AG04450 (cell line): ENCODE data around the gene RUFY1. TPM values are rescaled to one million over a fixed set of nuclear protein-coding genes. Genes with fewer than 3 reads are reported as not detected.

ENCODE experiments used
- CTCF ChIA-PET: fragments of 300-600, 350-600 bp; formaldehyde crosslinking; extraction: SDS; loops from one replicate; lab custom pipeline; 2022; ENCODE audit warnings: antibody characterized with exemption, inconsistent platforms; lab: Charles Lee
- POLR2A ChIA-PET: fragments of 350-600 bp; formaldehyde crosslinking; extraction: SDS; loops from one replicate; lab custom pipeline; 2021; ENCODE audit warnings: antibody characterized with exemption, inconsistent platforms; lab: Yijun Ruan, JAX
- DNase-seq: peaks from one replicate; pipeline ENCODE4 v3.0.0-alpha.2; 2011; ENCODE audit warnings: low read depth, low spot score
- H3K27ac ChIP-seq: one replicate; pipeline ENCODE4 v1.5.1; 2012; ENCODE audit warnings: low read depth, low read length, control low read depth
- H3K27me3 ChIP-seq: one replicate; pipeline ENCODE4 v1.6.0; 2012; ENCODE audit warnings: low read length; ENCODE audit not compliant: control insufficient read depth, insufficient read depth
- H3K4me3 ChIP-seq: 2 replicates; pipeline ENCODE4 v1.5.1; 2011; ENCODE audit warnings: mild to moderate bottlenecking, low read depth, low read length, control low read depth
- H3K9me3 ChIP-seq: 2 replicates; pipeline ENCODE4 v1.5.1; 2012; ENCODE audit warnings: low read length; ENCODE audit not compliant: control insufficient read depth, insufficient read depth
- CTCF ChIP-seq: IDR thresholded peaks from 2 replicates; pipeline ENCODE4 v1.5.1; 2011; ENCODE audit warnings: low read depth, low read length, control low read depth, inconsistent platforms
- polyA plus RNA-seq: library from polyadenylated mRNA; depleted of rRNA; stranded (reverse); fragments of >200 nt; gene quantifications from 2 replicates; pipeline ENCODE4 v1.2.3, GENCODE V29; 2011

RUFY1 gene
- polyA plus RNA-seq, 1 experiment: 31.1 TPM

GRCh38 chr5:179596421-179596820, 46.1 kb downstream of the RUFY1 start:
- DNase-seq: no peak
- no peaks in the 10 kb centered on the region for H3K27me3 ChIP-seq
- no peak for TF ChIP-seq CTCF
- CTCF ChIA-PET: no interaction called here
- POLR2A ChIA-PET: interaction anchor here (0.8 to 1.0 kb wide), 3 partner anchors 12 to 224 kb away, joined by 4 read pairs; partner anchors contain the start of gene SQSTM1
- H3K9me3 ChIP-seq: peaks cover 4% of the 10 kb centered on the region; the same call in 1 of the 2 replicates
- H3K27ac ChIP-seq: no peak overlapping the region
- H3K4me3 ChIP-seq: no peak overlapping the region

DNA sequence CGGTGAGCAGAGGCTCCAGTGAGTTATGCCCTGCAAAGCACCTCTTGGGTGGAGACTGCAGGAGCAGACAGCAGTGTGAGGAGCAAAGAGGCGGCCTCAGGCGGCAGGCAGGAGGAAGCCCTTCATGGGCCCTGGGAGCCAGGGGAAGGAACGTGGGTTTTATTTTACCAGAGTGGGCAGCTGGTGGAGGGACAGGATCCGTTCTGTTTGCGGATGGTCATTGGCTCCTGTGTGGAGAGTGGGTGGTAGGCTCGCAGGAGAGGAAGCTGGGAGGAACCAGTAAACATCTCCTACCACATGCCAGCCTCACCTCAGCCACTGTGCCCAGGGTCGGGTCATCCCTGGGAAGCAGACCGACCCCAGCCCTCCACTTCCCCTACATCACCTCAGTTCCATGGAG, 48.7 kb downstream of the RUFY1 start:
- Histone ChIP-seq H3K27ac (no peak overlapping the region), H3K27me3 (no peaks in the 10 kb centered on the region), H3K4me3 (no peak overlapping the region), H3K9me3 (peaks cover 4% of the 10 kb centered on the region; the same call in 1 of the 2 replicates)
- CTCF ChIA-PET: no interaction called here
- TF ChIP-seq CTCF: no peak
- POLR2A ChIA-PET: interaction anchor here (1.1 to 1.3 kb wide), 2 partner anchors 12 to 15 kb away, joined by 3 read pairs; no protein-coding TSS in a partner anchor
- no peak for DNase-seq

DNA sequence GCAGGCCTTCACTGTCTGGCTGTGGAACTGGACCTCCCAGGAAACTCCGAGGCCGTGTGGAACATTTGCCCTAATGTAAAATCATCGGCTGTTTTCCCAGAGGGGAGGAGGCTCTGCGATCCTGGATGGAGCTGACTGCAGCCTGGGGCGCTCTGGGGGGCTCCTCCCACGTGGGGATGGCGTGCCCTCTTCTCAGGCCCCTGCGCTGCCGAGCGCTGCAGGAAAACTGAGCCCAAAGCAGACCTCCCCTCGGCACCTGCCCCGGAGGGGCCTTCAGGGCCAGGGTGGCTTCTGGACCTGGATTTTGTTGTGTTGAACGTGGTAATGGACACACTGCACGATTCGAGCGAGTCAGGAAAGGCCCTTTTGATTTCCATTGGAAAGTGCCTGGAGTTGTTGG, 49.2 kb downstream of the RUFY1 start:
- POLR2A ChIA-PET: no interaction called here
- CTCF ChIA-PET: no interaction called here
- Histone ChIP-seq H3K27me3 (no peaks in the 10 kb centered on the region), H3K9me3 (peaks cover 4% of the 10 kb centered on the region; the same call in 1 of the 2 replicates), H3K4me3 (no peak overlapping the region), H3K27ac (no peak overlapping the region)
- DNase-seq: no peak
- no peak for TF ChIP-seq CTCF

DNA sequence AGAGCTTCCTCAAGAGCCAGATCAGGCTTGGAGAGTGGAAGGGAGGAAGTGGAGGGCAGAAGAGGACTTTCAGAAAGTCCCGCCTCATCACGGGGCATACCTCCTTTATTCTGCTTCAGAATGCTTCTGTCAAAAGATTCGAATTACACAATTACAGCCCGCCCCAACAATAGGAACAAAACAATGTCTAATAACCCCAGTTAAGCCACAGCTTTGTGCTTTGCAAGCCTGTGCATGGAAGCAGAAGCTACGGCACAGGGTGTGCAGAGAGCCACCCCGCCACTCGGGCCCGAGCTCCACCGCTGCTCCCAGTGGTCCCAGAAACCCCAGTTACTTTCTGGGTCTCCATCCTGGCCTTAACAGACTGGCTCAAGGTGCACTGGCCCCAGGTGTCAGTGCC, 49.6 kb downstream of the RUFY1 start:
- POLR2A ChIA-PET: no interaction called here
- Histone ChIP-seq H3K4me3 (no peak overlapping the region), H3K27ac (no peak overlapping the region), H3K9me3 (peaks cover 2% of the 10 kb centered on the region; the same call in 1 of the 2 replicates), H3K27me3 (no peaks in the 10 kb centered on the region)
- TF ChIP-seq CTCF: no peak
- CTCF ChIA-PET: no interaction called here
- no peak for DNase-seq

DNA sequence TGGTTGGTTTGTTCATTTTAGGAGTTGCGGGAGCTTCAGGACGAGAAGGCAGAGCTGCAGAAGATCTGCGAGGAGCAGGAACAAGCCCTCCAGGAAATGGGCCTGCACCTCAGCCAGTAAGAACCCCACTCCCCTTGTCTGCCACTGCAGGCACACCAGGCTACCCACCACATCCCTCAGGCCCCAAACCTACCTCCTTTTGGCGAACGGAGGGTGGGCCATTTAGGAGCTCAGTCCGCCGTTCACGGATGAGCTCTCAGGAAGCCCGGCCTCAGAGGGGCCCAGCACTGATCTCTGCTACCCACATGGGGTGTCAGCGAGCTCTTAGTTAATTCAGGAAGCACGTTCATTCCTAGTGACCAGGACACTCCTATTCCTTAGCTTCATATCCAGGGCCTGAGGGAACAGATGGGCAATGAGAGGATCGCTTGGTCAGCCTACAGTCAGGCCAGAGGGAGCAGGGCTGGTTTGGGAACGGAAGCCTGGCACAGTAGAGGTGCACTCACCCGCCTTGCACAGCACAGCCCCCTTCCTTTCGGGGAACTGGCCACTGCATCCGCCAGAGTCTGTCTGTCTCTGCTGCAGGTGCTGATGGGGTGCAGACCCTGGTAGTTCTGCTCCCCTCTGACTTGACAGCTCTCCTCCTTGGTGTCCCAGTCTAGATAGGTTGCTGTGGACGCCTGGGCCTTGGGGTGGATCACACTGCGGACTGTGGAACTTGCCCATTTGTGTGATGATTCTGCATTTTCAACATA, 51.7 kb downstream of the RUFY1 start:
- TF ChIP-seq CTCF: no peak
- Histone ChIP-seq H3K27ac (no peak overlapping the region), H3K4me3 (no peak overlapping the region), H3K9me3 (no peaks in the 10 kb centered on the region), H3K27me3 (no peaks in the 10 kb centered on the region)
- POLR2A ChIA-PET: interaction anchor here (0.6 to 2.5 kb wide), 2 partner anchors 22 to 129 kb away, joined by 4 to 7 read pairs; partner anchors contain the start of gene HNRNPH1
- CTCF ChIA-PET: interaction anchor here (0.6 kb wide), 1 partner anchor 15 kb away, joined by 4 read pairs; no protein-coding TSS in a partner anchor
- no peak for DNase-seq
